GM18505 (cell line): ENCODE results near the gene RBM42.

ENCODE experiments used
- ATAC-seq: cut with Tn5 transposase; IDR thresholded peaks from one replicate; pipeline ENCODE4 v1.9.1; 2021; ENCODE audit not compliant: unreplicated experiment
- POLR2A ChIP-seq: IDR thresholded peaks from 4 replicates; pipeline ENCODE4 v1.6.1; 2011; ENCODE audit warnings: borderline replicate concordance; ENCODE audit not compliant: insufficient read depth, insufficient read length; ENCODE audit errors: extremely low read depth

Gene RBM42

DNA sequence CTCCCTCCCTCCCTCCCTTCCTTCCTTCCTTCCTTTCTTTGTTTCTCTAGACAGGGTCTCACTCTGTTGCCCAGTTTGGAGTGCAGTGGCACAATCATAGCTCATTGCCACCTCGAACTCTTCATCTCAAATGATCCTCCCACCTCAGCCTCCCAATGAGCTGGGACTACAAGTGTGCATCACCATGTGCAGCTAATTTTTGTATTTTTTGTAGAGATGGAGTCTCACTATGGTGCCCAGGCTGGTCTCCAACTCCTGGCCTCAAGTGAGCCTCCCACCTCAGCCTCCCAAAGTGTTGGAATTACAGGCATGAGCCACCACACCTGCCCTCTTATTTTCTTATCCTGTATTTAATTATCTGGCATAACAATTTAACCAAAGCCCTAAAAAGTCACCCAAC lies 41.9 kb downstream of the RBM42 start:
- no peak for ATAC-seq
- no peak for TF ChIP-seq POLR2A

DNA sequence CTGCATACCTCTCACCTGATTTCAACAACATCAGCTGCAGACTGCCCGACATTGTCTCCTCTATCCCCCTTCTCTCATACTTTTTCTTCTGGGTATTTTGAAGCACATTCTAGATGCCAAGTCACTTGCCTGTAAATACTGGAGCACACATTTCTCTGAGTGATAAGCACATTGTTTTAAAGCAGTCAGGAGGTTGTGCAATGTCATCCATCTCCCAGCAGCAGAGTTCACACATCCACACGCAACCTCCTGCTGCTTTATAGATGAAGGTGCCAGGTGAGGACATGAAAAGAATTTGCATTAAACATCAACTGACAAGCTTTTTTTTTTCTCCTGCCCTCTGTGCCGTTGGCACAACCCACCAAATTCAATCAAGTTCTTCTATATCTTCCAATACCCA lies 43.0 kb downstream of the RBM42 start:
- ATAC-seq, result no peak
- TF ChIP-seq POLR2A, result no peak

DNA sequence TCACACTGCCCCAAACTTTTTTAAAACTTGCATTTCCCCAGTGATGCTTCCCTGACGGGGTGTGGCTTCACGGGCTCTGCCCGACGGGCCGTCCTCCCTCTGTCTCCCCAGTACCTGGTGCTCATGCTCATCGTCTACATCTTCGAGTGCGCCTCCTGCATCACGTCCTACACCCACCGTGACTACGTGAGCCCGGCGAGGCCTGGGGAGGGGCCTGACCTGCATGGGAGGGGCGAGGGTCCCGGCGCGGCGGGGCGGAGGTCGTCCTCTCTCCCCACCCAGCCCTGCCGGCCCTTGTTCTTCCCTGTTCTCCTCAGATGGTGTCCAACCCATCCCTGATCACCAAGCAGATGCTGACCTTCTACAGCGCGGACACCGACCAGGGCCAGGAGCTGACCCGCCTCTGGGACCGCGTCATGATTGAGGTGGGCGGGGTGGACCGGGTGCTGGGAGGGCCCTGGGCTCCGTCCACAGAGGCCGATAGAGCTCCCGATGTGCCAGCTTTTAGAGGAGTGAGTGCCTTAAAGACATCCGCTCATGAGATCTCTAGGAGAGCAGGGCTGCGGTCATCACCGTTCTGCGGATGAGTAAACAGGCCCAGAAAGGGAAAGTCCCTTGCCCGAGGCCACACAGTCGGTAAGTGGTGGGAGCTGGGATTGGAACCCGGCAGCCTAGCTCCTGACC lies 44.4 kb downstream of the RBM42 start:
- no peak for TF ChIP-seq POLR2A
- no peak for ATAC-seq

DNA sequence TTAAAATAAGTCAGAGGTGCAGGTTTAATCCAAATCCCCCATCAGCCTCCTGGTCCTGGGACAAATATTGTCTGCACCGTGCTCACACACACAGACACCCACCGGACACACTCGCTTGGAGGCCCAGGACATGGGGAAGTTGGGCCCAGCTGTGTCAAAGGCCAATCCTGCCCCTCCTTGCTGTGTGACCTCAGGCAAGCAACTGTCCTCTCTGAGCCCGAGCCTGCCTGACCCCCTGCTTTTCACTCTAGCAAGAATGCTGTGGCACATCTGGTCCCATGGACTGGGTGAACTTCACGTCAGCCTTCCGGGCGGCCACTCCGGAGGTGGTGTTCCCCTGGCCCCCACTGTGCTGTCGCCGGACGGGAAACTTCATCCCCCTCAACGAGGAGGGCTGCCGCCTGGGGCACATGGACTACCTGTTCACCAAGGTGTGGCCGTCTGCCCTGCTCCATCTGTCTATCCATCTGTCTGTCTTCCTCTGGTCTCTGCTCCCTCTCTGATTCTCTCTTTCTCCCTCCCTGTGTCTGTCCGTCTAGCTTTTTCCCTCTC lies 46.8 kb downstream of the RBM42 start:
- TF ChIP-seq POLR2A, result no peak
- ATAC-seq, result no peak
